Fibroblast of lung (primary cell): ENCODE data around the gene EOLA2. TPM values are rescaled to one million over a fixed set of nuclear protein-coding genes. Genes with fewer than 3 reads are reported as not detected.

ENCODE experiments used
- DNase-seq, 2 donors: peaks; one replicate each; pipeline versions ENCODE4 v3.0.0 to v3.0.0-alpha.2; 2010; ENCODE audit warnings: low read depth in 2 of 2
- H2AFZ ChIP-seq: 2 replicates; pipeline ENCODE4 v1.5.1; 2012; ENCODE audit warnings: low read length, control low read depth, inconsistent platforms
- H3K27ac ChIP-seq: 2 replicates; pipeline ENCODE4 v1.5.1; 2011; ENCODE audit warnings: low read length, control low read depth; ENCODE audit not compliant: insufficient read depth
- H3K27me3 ChIP-seq: 2 replicates; pipeline ENCODE4 v1.5.1; 2011; ENCODE audit warnings: mild to moderate bottlenecking, low read length; ENCODE audit not compliant: control insufficient read depth, insufficient read depth
- H3K36me3 ChIP-seq: 2 replicates; pipeline ENCODE4 v1.5.1; 2011; ENCODE audit warnings: low read length; ENCODE audit not compliant: control insufficient read depth, insufficient read depth
- H3K4me1 ChIP-seq: 2 replicates; pipeline ENCODE4 v1.5.1; 2011; ENCODE audit warnings: low read length; ENCODE audit not compliant: control insufficient read depth, insufficient read depth; ENCODE audit errors: extremely low read depth
- H3K4me2 ChIP-seq: 2 replicates; pipeline ENCODE4 v1.5.1; 2011; ENCODE audit warnings: low read length, control low read depth; ENCODE audit not compliant: insufficient read depth; ENCODE audit errors: extremely low read depth
- H3K4me3 ChIP-seq, 4 experiments: fragments of 200-600 bp in 1 of 4; sonication (generic) in 1 of 4; replicated peaks in 1 of 4; 2 replicates each; pipeline ENCODE4 v1.5.1; 2011 to 2016; ENCODE audit warnings: low read length in 4 of 4, low read depth in 3 of 4, mild to moderate bottlenecking in 3 of 4, control low read depth in 2 of 4, inconsistent platforms in 1 of 4, mixed read lengths in 1 of 4; ENCODE audit not compliant: insufficient read depth in 1 of 4; ENCODE audit errors: control extremely low read depth in 1 of 4
- H3K79me2 ChIP-seq: 2 replicates; pipeline ENCODE4 v1.5.1; 2012; ENCODE audit warnings: mild to moderate bottlenecking, low read length, inconsistent platforms; ENCODE audit not compliant: control insufficient read depth, insufficient read depth
- H3K9ac ChIP-seq: 2 replicates; pipeline ENCODE4 v1.5.1; 2011; ENCODE audit warnings: mild to moderate bottlenecking, low read length, control low read depth; ENCODE audit not compliant: insufficient read depth
- H3K9me3 ChIP-seq: 2 replicates; pipeline ENCODE4 v1.5.1; 2012; ENCODE audit warnings: low read depth, low read length; ENCODE audit not compliant: control insufficient read depth, insufficient read depth
- H4K20me1 ChIP-seq: 2 replicates; pipeline ENCODE4 v1.5.1; 2011; ENCODE audit warnings: low read length; ENCODE audit not compliant: control insufficient read depth, insufficient read depth; ENCODE audit errors: extremely low read depth
- EZH2 ChIP-seq: IDR thresholded peaks from 2 replicates; pipeline ENCODE4 v1.5.1; 2012; ENCODE audit warnings: low read length, control low read depth, mild to moderate bottlenecking; ENCODE audit errors: missing control alignments
- polyA plus RNA-seq, 2 donors: library from polyadenylated mRNA; depleted of rRNA in 1 of 2; stranded (reverse) in 1 of 2; unstranded in 1 of 2; fragments of >200 nt; gene quantifications; 2 replicates each; pipeline ENCODE4 v1.2.1, GENCODE V29; 2011 to 2012; ENCODE audit warnings: missing spikeins in 1 of 2
- total RNA-seq: library from RNA; depleted of rRNA; stranded (reverse); fragments of >200 nt; gene quantifications from 2 replicates; pipeline ENCODE4 v1.2.1, GENCODE V29; 2014
- TF ChIP-seq, protein P1 (sequence below), 2 donors: IDR thresholded peaks in 1 of 2; conservative IDR thresholded peaks in 1 of 2; 1 replicate in 1 of 2; 2 replicates in 1 of 2; pipeline ENCODE4 v1.5.1; 2011 to 2012; ENCODE audit warnings: low read length in 2 of 2, control low read depth in 1 of 2, inconsistent platforms in 1 of 2, low read depth in 1 of 2, mild to moderate bottlenecking in 1 of 2

The EOLA2 gene
- total and polyA plus RNA-seq, 2 donors (not counting 1 experiment from before 2014, with no cell fraction given): 17.2 to 31.6 TPM

DNA sequence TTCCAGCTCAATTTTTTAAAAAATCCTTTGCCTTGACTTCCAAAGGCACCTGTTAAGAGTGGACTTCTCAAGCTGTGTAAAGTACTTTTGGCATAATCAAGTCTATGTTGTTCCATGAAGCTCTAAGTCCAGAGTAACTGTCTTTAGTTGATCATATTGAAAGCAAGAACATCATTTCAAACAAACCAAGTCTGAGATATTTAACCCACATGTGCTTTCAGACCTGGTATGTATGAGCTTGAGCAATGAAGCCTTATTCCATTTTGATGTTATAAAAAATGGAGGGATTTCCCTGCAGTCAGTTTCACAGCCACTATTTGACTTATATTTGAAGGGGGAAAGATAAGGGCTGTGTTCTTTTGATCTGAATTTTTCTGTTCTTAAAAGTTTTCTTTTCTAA, 23.7 kb upstream of the EOLA2 start:
- Histone ChIP-seq H4K20me1 (no peaks in the 10 kb centered on the region), H3K9me3 (no peaks in the 10 kb centered on the region), H3K9ac (no peak overlapping the region), H3K27me3 (no peaks in the 10 kb centered on the region), H3K36me3 (no peaks in the 10 kb centered on the region), H3K27ac (no peak overlapping the region), H2AFZ (no peak overlapping the region), H3K79me2 (no peaks in the 10 kb centered on the region), H3K4me2 (no peak overlapping the region), H3K4me1 (no peaks in the 10 kb centered on the region), H3K4me3 (no peak overlapping the region)
- TF ChIP-seq, protein P1, sequence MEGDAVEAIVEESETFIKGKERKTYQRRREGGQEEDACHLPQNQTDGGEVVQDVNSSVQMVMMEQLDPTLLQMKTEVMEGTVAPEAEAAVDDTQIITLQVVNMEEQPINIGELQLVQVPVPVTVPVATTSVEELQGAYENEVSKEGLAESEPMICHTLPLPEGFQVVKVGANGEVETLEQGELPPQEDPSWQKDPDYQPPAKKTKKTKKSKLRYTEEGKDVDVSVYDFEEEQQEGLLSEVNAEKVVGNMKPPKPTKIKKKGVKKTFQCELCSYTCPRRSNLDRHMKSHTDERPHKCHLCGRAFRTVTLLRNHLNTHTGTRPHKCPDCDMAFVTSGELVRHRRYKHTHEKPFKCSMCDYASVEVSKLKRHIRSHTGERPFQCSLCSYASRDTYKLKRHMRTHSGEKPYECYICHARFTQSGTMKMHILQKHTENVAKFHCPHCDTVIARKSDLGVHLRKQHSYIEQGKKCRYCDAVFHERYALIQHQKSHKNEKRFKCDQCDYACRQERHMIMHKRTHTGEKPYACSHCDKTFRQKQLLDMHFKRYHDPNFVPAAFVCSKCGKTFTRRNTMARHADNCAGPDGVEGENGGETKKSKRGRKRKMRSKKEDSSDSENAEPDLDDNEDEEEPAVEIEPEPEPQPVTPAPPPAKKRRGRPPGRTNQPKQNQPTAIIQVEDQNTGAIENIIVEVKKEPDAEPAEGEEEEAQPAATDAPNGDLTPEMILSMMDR (conservative IDR thresholded peaks at IDR 0.05 in 1 of 2, IDR thresholded peaks at IDR 0.05 in 1 of 2; ENCODE audit: low read depth in 1 of 2, low read length in 2 of 2): no peak
- no peak for TF ChIP-seq EZH2
- DNase-seq: no peak

DNA sequence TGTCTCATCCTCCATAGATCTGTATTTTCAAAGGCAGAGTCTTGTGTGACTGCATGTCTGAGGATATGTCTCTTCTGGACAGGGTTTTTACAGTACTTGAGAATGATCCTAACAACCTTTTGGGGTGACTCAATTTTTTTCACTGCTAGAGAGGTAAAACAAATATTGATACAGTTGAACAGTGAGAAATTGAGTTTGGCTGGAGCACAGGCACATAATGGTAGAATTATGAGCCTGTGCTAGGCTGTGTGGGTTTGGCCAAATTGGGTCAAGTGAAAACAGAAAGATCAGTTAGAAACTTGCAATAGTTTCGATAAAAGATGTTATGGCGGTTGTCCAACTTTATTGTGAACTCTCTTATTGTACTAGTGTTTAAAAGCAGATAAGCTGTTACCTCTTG, 23.3 kb upstream of the EOLA2 start:
- no peak overlapping the region for H3K27ac ChIP-seq
- H3K27me3 ChIP-seq: no peaks in the 10 kb centered on the region
- H3K36me3 ChIP-seq: no peaks in the 10 kb centered on the region
- H2AFZ ChIP-seq: no peak overlapping the region
- no peak overlapping the region for H3K4me2 ChIP-seq
- no peaks in the 10 kb centered on the region for H3K79me2 ChIP-seq
- no peaks in the 10 kb centered on the region for H3K9me3 ChIP-seq
- no peaks in the 10 kb centered on the region for H3K4me1 ChIP-seq
- no peak for DNase-seq
- no peak overlapping the region for H3K9ac ChIP-seq
- TF ChIP-seq, protein P1 (conservative IDR thresholded peaks at IDR 0.05 in 1 of 2, IDR thresholded peaks at IDR 0.05 in 1 of 2; ENCODE audit: low read depth in 1 of 2, low read length in 2 of 2): no peak
- TF ChIP-seq EZH2: no peak
- H3K4me3 ChIP-seq: no peak overlapping the region
- H4K20me1 ChIP-seq: no peaks in the 10 kb centered on the region

DNA sequence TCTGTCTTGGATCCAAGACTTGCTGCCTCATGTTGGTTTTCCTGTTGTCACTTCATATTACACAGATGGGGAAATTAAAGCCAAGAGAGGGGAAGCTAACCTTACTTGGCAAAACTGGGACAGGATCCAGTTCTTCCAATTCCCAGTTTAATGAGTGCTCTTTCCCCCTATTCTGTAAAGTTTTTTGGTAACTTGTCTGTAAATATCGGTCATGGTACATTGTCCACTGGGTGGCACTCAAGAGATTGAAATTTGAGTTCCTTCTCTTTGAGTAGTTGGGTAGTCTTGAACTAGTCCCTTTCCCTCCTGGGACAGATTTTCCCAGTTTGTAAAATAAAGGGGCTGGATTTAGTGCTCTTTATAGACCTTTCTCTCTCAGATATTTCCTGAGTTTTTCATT, 12.4 kb upstream of the EOLA2 start:
- Histone ChIP-seq H3K27me3 (no peaks in the 10 kb centered on the region), H3K4me3 (no peak overlapping the region), H3K4me1 (no peaks in the 10 kb centered on the region), H3K4me2 (no peak overlapping the region), H2AFZ (no peak overlapping the region), H3K27ac (no peak overlapping the region), H3K79me2 (no peaks in the 10 kb centered on the region), H3K9ac (no peak overlapping the region), H3K9me3 (no peaks in the 10 kb centered on the region), H3K36me3 (no peaks in the 10 kb centered on the region), H4K20me1 (no peaks in the 10 kb centered on the region)
- TF ChIP-seq EZH2: no peak
- TF ChIP-seq, protein P1 (conservative IDR thresholded peaks at IDR 0.05 in 1 of 2, IDR thresholded peaks at IDR 0.05 in 1 of 2; ENCODE audit: low read depth in 1 of 2, low read length in 2 of 2): peak; percentile 28 to 50
- peak; percentile 39 to 72 for DNase-seq
